Prostate gland (tissue), 2 donors: ENCODE data around the gene CAPRIN1. TPM values are rescaled to one million over a fixed set of nuclear protein-coding genes. Genes with fewer than 3 reads are reported as not detected.

Experiments used
- DNase-seq: peaks from one replicate; pipeline ENCODE4 v3.0.0-alpha.2; 2019; ENCODE audit warnings: low spot score
- H3K27ac ChIP-seq, 2 donors: fragments of 200-600 bp; sonication (generic); 2 replicates each; pipeline ENCODE4 v1.5.1; 2017 to 2019
- H3K27me3 ChIP-seq: fragments of 200-600 bp; sonication (generic); replicated peaks from 2 replicates; pipeline ENCODE4 v1.5.1; 2019; ENCODE audit not compliant: insufficient read depth
- H3K36me3 ChIP-seq, 2 donors: fragments of 200-600 bp; sonication (generic); 1 replicate in 1 of 2; 2 replicates in 1 of 2; pipeline versions ENCODE4 v1.5.1 to v1.8.1; 2017 to 2019
- H3K4me1 ChIP-seq: fragments of 200-600 bp; sonication (generic); replicated peaks from 2 replicates; pipeline ENCODE4 v1.5.1; 2019
- H3K4me3 ChIP-seq, 2 donors: fragments of 200-600 bp; sonication (generic); 2 replicates each; pipeline ENCODE4 v1.5.1; 2017 to 2019
- H3K9me3 ChIP-seq: fragments of 200-600 bp; sonication (generic); 2 replicates; pipeline ENCODE4 v1.5.1; 2017
- CTCF ChIP-seq, 4 experiments: fragments of 200-600 bp in 2 of 4; fragments of 450-650 bp in 2 of 4; sonication (generic) in 2 of 4; IDR thresholded peaks; 1 replicate in 3 of 4; 2 replicates in 1 of 4; pipeline ENCODE4 v1.5.1; 2016 to 2019; ENCODE audit warnings: antibody characterized with exemption in 4 of 4, mild to moderate bottlenecking in 2 of 4, moderate library complexity in 2 of 4
- POLR2A ChIP-seq: fragments of 450-650 bp; IDR thresholded peaks from one replicate; pipeline ENCODE4 v1.6.1; 2016; ENCODE audit warnings: antibody characterized with exemption, mild to moderate bottlenecking
- POLR2AphosphoS5 ChIP-seq: sonication (generic); formaldehyde crosslinking; IDR thresholded peaks from one replicate; pipeline ENCODE4 v1.6.1; 2017; ENCODE audit warnings: antibody characterized with exemption
- WGBS: methylation state at CpG from one replicate; pipeline ENCODE4 v1.1.5; 2018; 5-methylcytosine and 5-hydroxymethylcytosine counted together
- intact Hi-C: fragments of 100-400 bp; cut with DNase I; formaldehyde crosslinking; loops from one replicate; pipeline ENCODE4 v1.14.2; 2022
- total RNA-seq, 2 donors: library from RNA; depleted of rRNA; stranded (reverse); fragments of >200 nt; gene quantifications; one replicate each; pipeline ENCODE4 v1.1.0, GENCODE V29; 2016

The CAPRIN1 gene
- total RNA-seq, 2 donors from 2014 or later = 145 to 199 TPM

- 73% methylated on average over 2 of the region's 2 CpGs for WGBS
- Histone ChIP-seq H3K4me1 (no peaks in the 10 kb centered on the region), H3K4me3 (no peak overlapping the region), H3K27me3 (no peaks in the 10 kb centered on the region), H3K36me3 (peaks cover 16 to 38% of the 10 kb centered on the region in 2 donors), H3K9me3 (no peaks in the 10 kb centered on the region), H3K27ac (no peak overlapping the region)
- intact Hi-C loops = no loop called here
- TF ChIP-seq CTCF (IDR thresholded peaks at IDR 0.05) (no peak), POLR2A (no peak), POLR2AphosphoS5 (no peak)
- no peak for DNase-seq
Observed at GRCh38 chr11:34143048-34143447, 91.5 kb downstream of the CAPRIN1 start.

DNA sequence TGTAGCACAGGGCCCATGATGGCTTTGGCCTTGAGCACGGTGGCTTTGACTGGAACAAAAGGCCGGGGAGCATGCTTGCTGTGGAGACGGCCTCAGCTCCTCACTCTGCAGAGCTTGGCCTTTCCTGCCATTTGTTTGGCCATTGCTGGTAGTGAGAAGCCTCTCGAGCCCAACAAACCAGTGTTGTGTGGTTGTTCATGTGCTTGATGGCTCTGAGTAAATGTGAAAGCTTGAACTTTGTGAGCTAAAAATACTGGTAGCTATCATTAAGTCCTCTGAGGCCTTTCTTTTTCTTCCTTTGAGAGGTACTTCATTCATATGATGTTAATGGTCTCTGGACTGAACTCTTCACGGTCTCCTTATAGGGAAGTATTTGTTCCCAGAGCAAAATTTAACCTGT is 93.5 kb downstream of the CAPRIN1 start:
- H3K36me3 ChIP-seq = peaks cover 16 to 31% of the 10 kb centered on the region in 2 donors
- H3K4me3 ChIP-seq = no peak overlapping the region
- no peak for TF ChIP-seq CTCF (IDR thresholded peaks at IDR 0.05)
- TF ChIP-seq POLR2A = no peak
- TF ChIP-seq POLR2AphosphoS5 = no peak

GRCh38 chr11:34145847-34146381 is 94.4 kb downstream of the CAPRIN1 start:
- DNase-seq = no peak
- Histone ChIP-seq H3K9me3 (no peaks in the 10 kb centered on the region), H3K4me3 (no peak overlapping the region), H3K36me3 (peaks cover 12 to 23% of the 10 kb centered on the region in 2 donors), H3K27ac (no peak overlapping the region), H3K27me3 (no peaks in the 10 kb centered on the region), H3K4me1 (peaks cover 7% of the 10 kb centered on the region)
- intact Hi-C loops = no loop called here
- WGBS = 87% methylated on average over 8 of the region's 8 CpGs
- no peak for TF ChIP-seq POLR2A

More for the DNA sequence above, 93.5 kb downstream of the CAPRIN1 start:
- intact Hi-C loops = no loop called here
- no peak for DNase-seq
- H3K27me3 ChIP-seq = no peaks in the 10 kb centered on the region
- no peak overlapping the region for H3K27ac ChIP-seq
- H3K4me1 ChIP-seq = no peaks in the 10 kb centered on the region
- WGBS = 83% methylated on average over 5 of the region's 5 CpGs
- H3K9me3 ChIP-seq = no peaks in the 10 kb centered on the region

- Histone ChIP-seq H3K27me3 (no peaks in the 10 kb centered on the region), H3K4me3 (no peak overlapping the region), H3K36me3 (peaks cover 11 to 21% of the 10 kb centered on the region in 2 donors), H3K9me3 (no peaks in the 10 kb centered on the region), H3K27ac (no peak overlapping the region), H3K4me1 (peaks cover 9% of the 10 kb centered on the region)
- 90% methylated on average over 12 of the region's 12 CpGs for WGBS
- DNase-seq = no peak
- TF ChIP-seq POLR2AphosphoS5 (no peak), CTCF (IDR thresholded peaks at IDR 0.05) (no peak), POLR2A (no peak)
- intact Hi-C loops = no loop called here
Observed at GRCh38 chr11:34146411-34146810, 94.9 kb downstream of the CAPRIN1 start.

DNA sequence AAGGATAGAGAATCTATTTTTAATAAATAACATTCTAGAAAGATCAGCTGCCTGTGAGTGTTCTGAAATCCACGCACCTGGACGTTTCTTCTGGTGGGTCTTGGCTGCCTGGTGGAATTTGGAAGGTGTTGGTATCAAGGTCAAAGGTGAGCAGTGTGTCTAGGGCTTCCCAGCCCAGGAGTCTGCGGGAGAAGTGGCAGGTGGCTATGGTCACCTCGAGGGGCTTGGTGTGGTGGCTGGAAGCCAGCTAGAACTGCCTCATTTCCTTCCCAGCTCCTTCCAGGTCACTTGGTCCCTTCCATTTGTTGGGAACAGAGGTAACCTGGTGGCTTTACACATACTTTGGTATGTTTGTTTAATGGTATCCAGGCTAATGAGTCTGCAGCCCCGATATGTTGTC is 95.3 kb downstream of the CAPRIN1 start:
- Histone ChIP-seq H3K4me3 (no peak overlapping the region), H3K27me3 (no peaks in the 10 kb centered on the region), H3K36me3 (peaks cover 11 to 17% of the 10 kb centered on the region in 2 donors), H3K4me1 (peaks cover 9% of the 10 kb centered on the region), H3K27ac (no peak overlapping the region), H3K9me3 (no peaks in the 10 kb centered on the region)
- WGBS = 78% methylated on average over 5 of the region's 5 CpGs
- DNase-seq = no peak
- TF ChIP-seq POLR2AphosphoS5 (no peak), POLR2A (no peak), CTCF (IDR thresholded peaks at IDR 0.05) (no peak)
- intact Hi-C loops = no loop called here
